ENCODE data around the gene PTPRG. TPM values are rescaled to one million over a fixed set of nuclear protein-coding genes. Genes with fewer than 3 reads are reported as not detected.

Gene PTPRG
- polyA plus RNA-seq, 3 donors, result not detected

- WGBS (ENCODE audit: insufficient coverage), result no CpG with 5 or more reads among the region's 4 CpGs
- no peak for TF ChIP-seq CTCF (IDR thresholded peaks at IDR 0.05)
- DNase-seq, result no peak
- H2AFZ ChIP-seq (ENCODE audit: insufficient read depth, low read depth, low read length, poor library complexity, severe bottlenecking), result no peak overlapping the region
- intact Hi-C loops (cut with micrococcal nuclease), result no loop called here
- peaks cover 0 to 6% (median 0%) of the 10 kb centered on the region in 7 donors for H3K9me3 Mint-ChIP-seq
- H3K27ac ChIP-seq (ENCODE audit: low read depth in 1 of 2, low read length in 2 of 2), result no peak overlapping the region
- no peaks in the 10 kb centered on the region for H3K27me3 Mint-ChIP-seq (ENCODE audit: low read depth in 3 of 3)
- no peak overlapping the region for H3K4me3 Mint-ChIP-seq
- H3K4me3 ChIP-seq (replicated peaks in 1 of 3; ENCODE audit: low read depth in 2 of 3, low read length in 3 of 3), result no peak overlapping the region
- no peak overlapping the region for H3K9ac ChIP-seq (ENCODE audit: insufficient read depth, low read length, poor library complexity, severe bottlenecking)
- no peaks in the 10 kb centered on the region for H3K36me3 ChIP-seq (replicated peaks in 1 of 2; ENCODE audit: control insufficient read depth in 1 of 2, insufficient read depth in 2 of 2, low read length in 2 of 2)
- H3K27ac Mint-ChIP-seq, result no peak overlapping the region
- H3K79me2 ChIP-seq (ENCODE audit: insufficient read depth, low read length), result no peaks in the 10 kb centered on the region
- no peaks in the 10 kb centered on the region for H4K20me1 ChIP-seq (ENCODE audit: insufficient read depth, low read length)
- H3K9me3 ChIP-seq (replicated peaks in 1 of 2; ENCODE audit: control insufficient read depth in 1 of 2, insufficient read depth in 1 of 2, low read length in 2 of 2), result peaks cover 0 to 2% of the 10 kb centered on the region in 2 donors
- H3K4me1 ChIP-seq (ENCODE audit: control insufficient read depth in 1 of 2, insufficient read depth in 2 of 2, low read length in 2 of 2), result no peaks in the 10 kb centered on the region
- no peak overlapping the region for H3K4me2 ChIP-seq (replicated peaks; ENCODE audit: extremely low read depth, low read length, poor library complexity, severe bottlenecking)
- no peaks in the 10 kb centered on the region for H3K4me1 Mint-ChIP-seq
- no peaks in the 10 kb centered on the region for H3K36me3 Mint-ChIP-seq
- H3K27me3 ChIP-seq (ENCODE audit: control insufficient read depth in 2 of 2, insufficient read depth in 2 of 2, low read length in 2 of 2), result no peaks in the 10 kb centered on the region
Measured at GRCh38 chr3:62098646-62099365, 537.4 kb downstream of the PTPRG start.

GRCh38 chr3:62100282-62100989 lies 539.1 kb downstream of the PTPRG start:
- H3K36me3 Mint-ChIP-seq, result no peaks in the 10 kb centered on the region
- no CpG with 5 or more reads among the region's 7 CpGs for WGBS (ENCODE audit: insufficient coverage)
- Histone ChIP-seq H3K4me3 (replicated peaks in 1 of 3; ENCODE audit: low read depth in 2 of 3, low read length in 3 of 3) (no peak overlapping the region), H3K27me3 (ENCODE audit: control insufficient read depth in 2 of 2, insufficient read depth in 2 of 2, low read length in 2 of 2) (no peaks in the 10 kb centered on the region), H2AFZ (ENCODE audit: insufficient read depth, low read depth, low read length, poor library complexity, severe bottlenecking) (no peak overlapping the region), H4K20me1 (ENCODE audit: insufficient read depth, low read length) (no peaks in the 10 kb centered on the region), H3K4me1 (ENCODE audit: control insufficient read depth in 1 of 2, insufficient read depth in 2 of 2, low read length in 2 of 2) (no peaks in the 10 kb centered on the region), H3K27ac (ENCODE audit: low read depth in 1 of 2, low read length in 2 of 2) (no peak overlapping the region), H3K9me3 (replicated peaks in 1 of 2; ENCODE audit: control insufficient read depth in 1 of 2, insufficient read depth in 1 of 2, low read length in 2 of 2) (no peaks in the 10 kb centered on the region), H3K9ac (ENCODE audit: insufficient read depth, low read length, poor library complexity, severe bottlenecking) (no peak overlapping the region), H3K36me3 (replicated peaks in 1 of 2; ENCODE audit: control insufficient read depth in 1 of 2, insufficient read depth in 2 of 2, low read length in 2 of 2) (no peaks in the 10 kb centered on the region), H3K79me2 (ENCODE audit: insufficient read depth, low read length) (no peaks in the 10 kb centered on the region), H3K4me2 (replicated peaks; ENCODE audit: extremely low read depth, low read length, poor library complexity, severe bottlenecking) (no peak overlapping the region)
- no peak overlapping the region for H3K27ac Mint-ChIP-seq
- H3K4me1 Mint-ChIP-seq, result no peaks in the 10 kb centered on the region
- peaks cover 0 to 2% (median 0%) of the 10 kb centered on the region in 7 donors for H3K9me3 Mint-ChIP-seq
- no peaks in the 10 kb centered on the region for H3K27me3 Mint-ChIP-seq (ENCODE audit: low read depth in 3 of 3)
- H3K4me3 Mint-ChIP-seq, result no peak overlapping the region
- DNase-seq, result no peak
- intact Hi-C loops (cut with micrococcal nuclease), result no loop called here
- TF ChIP-seq CTCF (IDR thresholded peaks at IDR 0.05), result no peak
